BJ (cell line): Measurements from ENCODE around the gene PTGER3. TPM values are rescaled to one million over a fixed set of nuclear protein-coding genes. Genes with fewer than 3 reads are reported as not detected.

Experiments
- CTCF ChIA-PET: fragments of 350-600 bp; formaldehyde crosslinking; extraction: SDS; loops from one replicate; lab custom pipeline; 2021; ENCODE audit warnings: antibody characterized with exemption, inconsistent platforms; lab: Yijun Ruan, JAX
- POLR2A ChIA-PET: fragments of 300-600 bp; sonication (Branson Sonifier 250); formaldehyde crosslinking; extraction: SDS; loops from one replicate; lab custom pipeline; 2021; ENCODE audit warnings: antibody characterized with exemption; lab: Charles Lee
- DNase-seq: peaks from one replicate; pipeline ENCODE4 v3.0.0-alpha.2; 2011; ENCODE audit warnings: low read depth
- H3K27me3 ChIP-seq: 2 replicates; pipeline ENCODE4 v1.6.0; 2011; ENCODE audit warnings: low read length; ENCODE audit not compliant: control insufficient read depth, insufficient read depth
- H3K36me3 ChIP-seq: 2 replicates; pipeline ENCODE4 v1.5.1; 2011; ENCODE audit warnings: low read length; ENCODE audit not compliant: control insufficient read depth, insufficient read depth
- H3K4me3 ChIP-seq: 2 replicates; pipeline ENCODE4 v1.5.1; 2011; ENCODE audit warnings: low read depth, mild to moderate bottlenecking, control low read depth, low read length
- CTCF ChIP-seq: IDR thresholded peaks from 2 replicates; pipeline ENCODE4 v1.5.1; 2011; ENCODE audit warnings: low read depth, mild to moderate bottlenecking, control low read depth, inconsistent platforms, low read length, moderate library complexity; ENCODE audit not compliant: insufficient read depth
- polyA plus RNA-seq: library from polyadenylated mRNA; depleted of rRNA; stranded (reverse); fragments of >200 nt; gene quantifications from 2 replicates; pipeline ENCODE4 v1.2.3, GENCODE V29; 2011

The PTGER3 gene
- polyA plus RNA-seq, 1 experiment, result 0.60 TPM

DNA sequence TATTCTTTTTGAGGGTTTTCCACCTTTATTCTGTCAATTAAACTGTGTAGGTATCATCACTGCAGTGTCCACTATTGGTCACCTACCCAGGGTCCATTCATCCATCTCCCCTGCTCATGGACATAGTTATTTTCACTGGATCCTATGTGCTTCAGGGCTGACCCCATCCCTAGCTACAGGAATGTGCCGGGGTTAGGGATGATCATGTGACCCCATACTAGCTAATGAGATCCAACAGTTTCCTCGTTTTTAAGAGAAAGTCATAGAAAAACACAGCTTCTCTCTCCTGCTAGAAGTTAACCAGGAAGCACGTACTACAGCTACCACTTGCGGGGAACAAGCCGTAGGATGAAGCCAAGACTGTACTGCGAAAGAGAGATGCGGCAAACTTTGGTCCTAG, 19.6 kb downstream of the PTGER3 start:
- TF ChIP-seq CTCF, result no peak
- DNase-seq, result no peak
- Histone ChIP-seq H3K27me3 (no peaks in the 10 kb centered on the region), H3K4me3 (no peak overlapping the region), H3K36me3 (no peaks in the 10 kb centered on the region)
- ChIA-PET CTCF (no interaction called here), POLR2A (no interaction called here)

GRCh38 chr1:71026093-71026492, 21.5 kb downstream of the PTGER3 start:
- ChIA-PET POLR2A (no interaction called here), CTCF (interaction anchor here (1.1 kb wide), 1 partner anchor 10 kb away, joined by 3 read pairs; no protein-coding TSS in a partner anchor)
- TF ChIP-seq CTCF, result no peak
- H3K4me3 ChIP-seq, result no peak overlapping the region
- no peak for DNase-seq
- H3K27me3 ChIP-seq, result no peaks in the 10 kb centered on the region
- H3K36me3 ChIP-seq, result no peaks in the 10 kb centered on the region

- DNase-seq, result no peak
- H3K4me3 ChIP-seq, result no peak overlapping the region
- no peaks in the 10 kb centered on the region for H3K36me3 ChIP-seq
- CTCF ChIA-PET, result no interaction called here
- TF ChIP-seq CTCF, result no peak
- H3K27me3 ChIP-seq, result no peaks in the 10 kb centered on the region
- POLR2A ChIA-PET, result no interaction called here
Observed at GRCh38 chr1:71023515-71023914, 24.1 kb downstream of the PTGER3 start.

- Histone ChIP-seq H3K36me3 (no peaks in the 10 kb centered on the region), H3K4me3 (no peak overlapping the region), H3K27me3 (no peaks in the 10 kb centered on the region)
- DNase-seq, result no peak
- POLR2A ChIA-PET, result no interaction called here
- TF ChIP-seq CTCF, result no peak
- CTCF ChIA-PET, result interaction anchor here (0.6 kb wide), 1 partner anchor 11 kb away, joined by 3 read pairs; no protein-coding TSS in a partner anchor
Observed at GRCh38 chr1:71019233-71019969, 28.2 kb downstream of the PTGER3 start.

- no peak for DNase-seq
- Histone ChIP-seq H3K27me3 (no peaks in the 10 kb centered on the region), H3K4me3 (no peak overlapping the region), H3K36me3 (no peaks in the 10 kb centered on the region)
- CTCF ChIA-PET, result no interaction called here
- POLR2A ChIA-PET, result no interaction called here
- TF ChIP-seq CTCF, result no peak
Observed at GRCh38 chr1:71018791-71019190, 28.8 kb downstream of the PTGER3 start.
